KBM-7 (cell line): ENCODE results near the gene STK36.

Source experiments
- DNase-seq: peaks from one replicate; pipeline ENCODE4 v3.0.0-alpha.2; 2015
- in situ Hi-C: fragments of 300-500 bp; cut with MboI; formaldehyde crosslinking; loops from 2 replicates; pipeline ENCODE4 v1.14.3; 2020; ENCODE audit warnings: low sequenced_read_pairs, low pct_unique_long_range_greater_than_20kb, mixed read lengths

STK36 gene, protein sequence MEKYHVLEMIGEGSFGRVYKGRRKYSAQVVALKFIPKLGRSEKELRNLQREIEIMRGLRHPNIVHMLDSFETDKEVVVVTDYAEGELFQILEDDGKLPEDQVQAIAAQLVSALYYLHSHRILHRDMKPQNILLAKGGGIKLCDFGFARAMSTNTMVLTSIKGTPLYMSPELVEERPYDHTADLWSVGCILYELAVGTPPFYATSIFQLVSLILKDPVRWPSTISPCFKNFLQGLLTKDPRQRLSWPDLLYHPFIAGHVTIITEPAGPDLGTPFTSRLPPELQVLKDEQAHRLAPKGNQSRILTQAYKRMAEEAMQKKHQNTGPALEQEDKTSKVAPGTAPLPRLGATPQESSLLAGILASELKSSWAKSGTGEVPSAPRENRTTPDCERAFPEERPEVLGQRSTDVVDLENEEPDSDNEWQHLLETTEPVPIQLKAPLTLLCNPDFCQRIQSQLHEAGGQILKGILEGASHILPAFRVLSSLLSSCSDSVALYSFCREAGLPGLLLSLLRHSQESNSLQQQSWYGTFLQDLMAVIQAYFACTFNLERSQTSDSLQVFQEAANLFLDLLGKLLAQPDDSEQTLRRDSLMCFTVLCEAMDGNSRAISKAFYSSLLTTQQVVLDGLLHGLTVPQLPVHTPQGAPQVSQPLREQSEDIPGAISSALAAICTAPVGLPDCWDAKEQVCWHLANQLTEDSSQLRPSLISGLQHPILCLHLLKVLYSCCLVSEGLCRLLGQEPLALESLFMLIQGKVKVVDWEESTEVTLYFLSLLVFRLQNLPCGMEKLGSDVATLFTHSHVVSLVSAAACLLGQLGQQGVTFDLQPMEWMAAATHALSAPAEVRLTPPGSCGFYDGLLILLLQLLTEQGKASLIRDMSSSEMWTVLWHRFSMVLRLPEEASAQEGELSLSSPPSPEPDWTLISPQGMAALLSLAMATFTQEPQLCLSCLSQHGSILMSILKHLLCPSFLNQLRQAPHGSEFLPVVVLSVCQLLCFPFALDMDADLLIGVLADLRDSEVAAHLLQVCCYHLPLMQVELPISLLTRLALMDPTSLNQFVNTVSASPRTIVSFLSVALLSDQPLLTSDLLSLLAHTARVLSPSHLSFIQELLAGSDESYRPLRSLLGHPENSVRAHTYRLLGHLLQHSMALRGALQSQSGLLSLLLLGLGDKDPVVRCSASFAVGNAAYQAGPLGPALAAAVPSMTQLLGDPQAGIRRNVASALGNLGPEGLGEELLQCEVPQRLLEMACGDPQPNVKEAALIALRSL (N-terminal part only)

DNA sequence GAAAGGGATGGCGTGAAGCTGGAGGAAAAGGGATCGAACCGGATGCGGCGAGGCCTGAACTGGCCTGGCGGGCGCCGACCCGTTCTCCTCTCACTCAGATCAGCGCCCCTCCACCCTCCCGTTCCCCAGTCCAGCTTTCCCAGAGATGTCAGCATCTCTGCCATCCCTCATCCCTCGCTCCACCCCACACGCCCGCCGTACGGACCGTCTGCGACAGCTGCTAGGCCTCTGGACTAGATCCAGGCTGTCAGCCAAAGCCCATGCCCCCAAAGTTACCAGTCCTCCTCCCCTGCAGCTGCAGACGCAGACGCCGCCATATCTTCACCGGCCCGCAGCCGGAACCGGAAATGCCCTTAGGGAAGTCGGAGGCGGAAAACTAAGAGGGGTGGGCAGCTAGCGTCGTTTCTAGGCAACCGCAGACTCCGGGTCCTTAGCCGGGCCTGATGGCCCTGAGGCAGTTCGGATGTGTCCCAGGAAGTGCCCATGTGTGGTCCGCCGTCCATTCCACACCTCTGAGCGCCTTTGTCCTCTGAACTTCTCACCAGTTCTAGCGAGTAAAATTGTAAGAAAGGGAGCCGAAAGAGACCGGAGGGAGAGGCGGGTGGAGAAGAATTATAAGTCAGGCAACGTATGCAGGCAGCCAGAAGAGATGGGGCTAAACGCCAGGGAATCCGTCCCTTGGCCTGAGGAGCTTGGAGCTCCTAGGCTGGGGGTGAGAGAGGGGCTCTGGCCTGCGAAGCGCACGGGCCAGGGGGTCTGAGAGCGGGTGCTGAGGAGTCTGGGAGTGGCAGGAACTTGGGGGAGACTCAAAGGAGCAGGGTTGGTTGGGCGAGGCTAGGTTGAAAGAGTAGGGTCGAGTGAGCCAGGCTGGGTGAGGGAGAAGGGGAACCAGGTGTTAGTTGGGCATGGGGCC lies at the start of gene STK36, which contains the start of gene RNF25:
Gene STK36, plus strand, starts transcription at position 433 of the 913 bp plus-strand sequence. CDS start 744 bp downstream, outside the sequence.
Gene RNF25, minus strand, starts transcription at position 349 of the 913 bp plus-strand sequence. Its CDS starts 32 bp downstream, at position 317.
- peak; percentile 88 for DNase-seq
- in situ Hi-C loops: no loop called here

DNA sequence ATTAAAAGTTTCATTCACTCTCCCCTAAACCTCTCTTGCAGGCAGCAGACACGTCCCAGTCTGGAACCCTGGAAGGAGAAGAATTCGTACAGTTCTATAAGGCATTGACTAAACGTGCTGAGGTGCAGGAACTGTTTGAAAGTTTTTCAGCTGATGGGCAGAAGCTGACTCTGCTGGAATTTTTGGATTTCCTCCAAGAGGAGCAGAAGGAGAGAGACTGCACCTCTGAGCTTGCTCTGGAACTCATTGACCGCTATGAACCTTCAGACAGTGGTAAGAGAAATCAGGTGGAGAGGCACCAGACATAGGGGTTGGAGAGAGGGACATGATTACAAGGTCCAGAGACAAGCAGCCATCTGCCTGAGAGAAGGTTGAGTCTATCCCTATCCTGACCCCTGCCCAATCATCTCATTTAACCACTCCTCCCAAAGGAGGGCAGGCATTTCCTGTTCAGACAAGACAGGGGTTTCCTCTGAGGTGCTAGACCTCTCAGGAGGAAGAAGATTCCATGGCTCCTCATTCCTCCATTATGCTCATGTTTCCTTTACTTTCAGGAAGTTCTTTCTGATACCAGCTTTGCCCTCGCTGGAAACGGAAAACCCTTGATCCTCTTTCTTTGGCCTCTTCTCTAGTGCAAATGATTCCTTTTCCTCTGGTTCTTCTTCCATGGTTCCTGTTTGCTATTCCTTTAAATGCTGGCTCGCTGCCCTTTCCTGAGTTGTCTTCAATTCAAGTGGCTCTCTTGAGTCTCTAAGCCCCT lies 49.1 kb upstream of the STK36 start:
- in situ Hi-C loops: no loop called here
- DNase-seq: peak; percentile 27

DNA sequence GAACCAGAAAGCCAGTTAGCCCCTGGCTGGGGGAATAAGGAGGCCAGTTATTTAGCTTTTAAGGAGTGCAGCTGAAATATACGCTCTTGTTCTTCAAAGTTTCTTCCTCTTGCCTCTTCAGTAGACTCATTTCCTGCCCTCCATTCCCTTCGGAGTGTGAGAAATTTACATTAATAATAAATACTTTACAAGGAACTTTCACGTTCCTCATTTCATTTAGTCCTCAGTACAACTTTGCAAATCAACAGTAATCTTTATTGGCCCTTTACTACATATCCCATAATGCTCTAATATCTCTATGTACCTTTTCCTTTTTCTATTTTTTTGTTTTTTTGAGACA lies 48.5 kb upstream of the STK36 start:
- in situ Hi-C loops: no loop called here
- DNase-seq: no peak

DNA sequence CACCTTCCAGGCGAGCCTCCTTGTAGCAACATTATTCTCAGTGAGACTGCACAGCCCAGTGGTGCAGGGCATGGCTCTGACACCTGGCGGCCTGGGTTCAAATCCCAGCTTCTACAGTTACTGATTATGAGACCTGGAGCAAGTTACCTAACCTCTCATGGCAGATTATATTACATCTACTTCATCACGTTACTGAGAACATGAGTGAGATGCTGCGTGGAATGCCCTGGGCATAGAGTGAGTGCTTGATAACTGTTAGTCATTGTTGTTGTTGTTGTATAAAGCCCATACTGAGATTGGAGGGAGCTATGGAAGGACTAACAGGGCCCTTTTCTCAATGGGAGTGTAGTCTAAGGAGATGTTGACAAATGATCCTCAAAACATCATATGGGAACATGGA lies 45.5 kb upstream of the STK36 start:
- DNase-seq: no peak
- in situ Hi-C loops: no loop called here

DNA sequence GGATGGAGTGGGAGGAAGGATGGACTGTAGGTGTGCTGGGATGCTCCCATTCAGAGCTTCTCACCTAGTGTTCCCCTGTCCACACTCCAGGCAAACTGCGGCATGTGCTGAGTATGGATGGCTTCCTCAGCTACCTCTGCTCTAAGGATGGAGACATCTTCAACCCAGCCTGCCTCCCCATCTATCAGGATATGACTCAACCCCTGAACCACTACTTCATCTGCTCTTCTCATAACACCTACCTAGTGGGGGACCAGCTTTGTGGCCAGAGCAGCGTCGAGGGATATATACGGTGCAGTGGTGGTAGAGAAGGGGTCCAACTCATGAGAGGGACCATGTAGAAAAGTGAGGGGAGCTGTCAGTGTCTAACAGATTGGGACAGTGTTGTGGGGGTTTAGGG lies 43.9 kb upstream of the STK36 start:
- in situ Hi-C loops: no loop called here
- no peak for DNase-seq

DNA sequence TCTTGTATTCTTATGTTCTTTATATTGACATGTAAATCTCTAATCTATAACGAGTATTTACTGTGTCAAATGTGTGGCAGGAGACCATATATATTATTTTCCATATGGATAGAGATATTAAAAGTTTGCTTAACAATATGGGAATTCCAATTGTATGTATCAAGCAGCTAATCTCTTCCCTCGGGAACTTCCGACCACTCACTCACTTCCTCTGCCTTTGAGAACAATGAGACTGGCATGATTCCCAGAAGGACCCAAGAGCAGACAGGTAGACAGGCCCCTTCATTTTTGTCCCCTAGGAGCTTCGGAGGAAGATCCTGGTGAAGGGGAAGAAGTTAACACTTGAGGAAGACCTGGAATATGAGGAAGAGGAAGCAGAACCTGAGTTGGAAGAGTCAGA lies 40.0 kb upstream of the STK36 start:
- in situ Hi-C loops: no loop called here
- DNase-seq: no peak

DNA sequence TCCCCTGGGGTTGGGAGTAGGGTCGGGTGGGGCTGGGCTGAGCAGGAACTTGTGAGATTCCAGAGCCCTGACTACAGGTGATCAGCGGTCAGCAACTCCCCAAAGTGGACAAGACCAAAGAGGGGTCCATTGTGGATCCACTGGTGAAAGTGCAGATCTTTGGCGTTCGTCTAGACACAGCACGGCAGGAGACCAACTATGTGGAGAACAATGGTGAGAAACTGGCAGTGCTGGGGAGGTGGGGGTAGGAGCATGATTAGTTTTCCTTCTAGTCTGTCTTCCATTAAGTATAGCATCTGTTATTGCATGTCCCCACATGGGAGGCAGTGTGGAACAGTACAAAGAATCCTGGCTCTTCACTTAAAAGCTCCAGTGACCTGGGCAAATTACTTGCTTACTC lies 36.2 kb upstream of the STK36 start:
- DNase-seq: no peak
- in situ Hi-C loops: no loop called here

DNA sequence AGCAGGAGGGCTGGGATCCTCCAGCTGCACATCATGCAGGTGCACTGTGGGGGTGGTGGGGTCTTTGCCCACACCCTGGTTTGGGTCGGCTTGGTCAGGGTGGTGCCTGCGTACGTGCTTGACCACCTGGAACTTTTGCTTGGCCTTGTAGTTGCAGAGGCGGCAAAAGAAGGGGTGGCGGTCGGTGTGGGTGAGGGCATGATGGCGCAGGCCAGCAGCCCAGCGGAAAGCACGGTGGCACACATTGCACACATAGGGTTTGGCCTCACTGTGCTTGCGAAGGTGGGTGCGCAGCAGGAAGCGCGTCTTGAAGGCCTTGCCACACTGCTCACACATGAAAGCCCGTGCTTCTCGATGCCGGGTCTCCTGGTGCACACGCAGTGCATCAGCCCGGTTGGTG lies 33.5 kb upstream of the STK36 start:
- in situ Hi-C loops: no loop called here
- no peak for DNase-seq

DNA sequence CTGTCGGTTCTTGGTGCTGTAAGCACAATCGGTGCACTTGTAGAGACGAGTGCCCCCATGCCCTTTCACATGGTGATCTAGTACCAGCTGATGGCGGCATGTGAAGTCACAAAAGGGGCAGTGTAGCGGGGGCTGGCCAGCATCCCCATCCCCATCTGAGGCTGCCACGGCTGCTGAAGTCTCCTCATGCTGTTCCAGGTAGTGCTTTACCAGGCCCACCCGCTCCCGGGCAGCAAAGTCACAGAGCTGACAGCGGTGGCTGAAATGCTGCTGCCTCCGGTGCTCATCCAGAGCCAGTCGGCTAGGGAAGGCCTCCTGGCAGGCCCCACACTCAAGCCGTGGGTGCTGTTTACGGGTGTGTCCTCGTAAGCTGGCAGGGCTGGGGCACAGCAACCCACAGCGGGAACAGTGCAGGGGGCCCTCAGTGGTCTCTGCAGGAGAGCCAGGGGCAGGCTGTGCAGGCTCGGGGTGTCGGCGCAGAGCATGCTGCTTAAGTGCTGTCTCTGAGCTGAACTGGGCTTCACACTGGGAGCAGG lies 29.7 kb upstream of the STK36 start:
- DNase-seq: no peak
- in situ Hi-C loops: no loop called here

DNA sequence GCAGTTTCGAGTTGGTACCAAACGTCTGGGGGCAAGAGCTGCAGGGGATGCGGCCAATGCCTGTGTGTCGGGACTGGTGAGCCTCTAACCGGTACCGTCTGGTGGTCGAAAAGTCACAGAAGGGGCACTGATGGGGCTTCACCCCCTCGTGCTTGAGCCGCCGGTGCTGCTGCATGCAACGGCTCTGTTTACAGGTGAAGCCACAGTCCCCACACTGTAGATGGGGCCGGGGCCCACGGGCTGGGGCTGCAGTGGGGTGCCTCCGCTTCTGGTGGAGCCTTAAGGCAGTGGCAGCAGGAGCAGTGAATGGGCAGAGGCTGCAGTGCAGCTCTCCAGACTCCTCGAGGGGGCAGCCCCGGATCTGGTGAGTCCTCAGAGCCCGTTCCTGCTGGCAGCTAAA lies 29.1 kb upstream of the STK36 start:
- in situ Hi-C loops: no loop called here
- no peak for DNase-seq

DNA sequence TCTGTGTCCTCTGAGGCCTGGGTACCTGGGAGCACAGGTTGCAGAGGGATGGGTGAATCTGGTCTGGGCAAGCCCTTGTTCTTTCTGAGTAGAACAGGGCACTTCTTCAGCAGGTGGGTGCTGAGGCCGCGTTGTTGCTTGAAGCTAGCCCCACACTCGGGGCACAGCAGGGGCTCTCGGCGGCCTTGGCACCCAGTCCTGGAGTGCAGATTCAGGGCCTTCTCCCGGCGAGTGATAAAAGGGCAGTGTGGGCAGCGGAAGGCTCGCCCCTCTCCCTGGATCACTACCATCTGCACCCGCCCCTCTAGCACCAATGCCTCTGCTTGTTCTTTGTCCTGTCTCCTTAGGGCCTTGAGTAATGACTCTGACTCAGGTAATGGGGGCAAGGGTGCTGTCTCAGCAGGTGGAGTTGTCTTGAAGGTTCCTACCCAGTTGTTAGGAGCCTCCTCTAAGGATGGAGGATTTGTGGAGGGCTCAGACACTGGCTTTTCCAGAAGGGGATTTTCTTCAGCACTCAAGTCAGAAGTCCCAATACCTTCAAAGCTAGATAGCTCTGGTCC lies 28.1 kb upstream of the STK36 start:
- DNase-seq: no peak
- in situ Hi-C loops: no loop called here

DNA sequence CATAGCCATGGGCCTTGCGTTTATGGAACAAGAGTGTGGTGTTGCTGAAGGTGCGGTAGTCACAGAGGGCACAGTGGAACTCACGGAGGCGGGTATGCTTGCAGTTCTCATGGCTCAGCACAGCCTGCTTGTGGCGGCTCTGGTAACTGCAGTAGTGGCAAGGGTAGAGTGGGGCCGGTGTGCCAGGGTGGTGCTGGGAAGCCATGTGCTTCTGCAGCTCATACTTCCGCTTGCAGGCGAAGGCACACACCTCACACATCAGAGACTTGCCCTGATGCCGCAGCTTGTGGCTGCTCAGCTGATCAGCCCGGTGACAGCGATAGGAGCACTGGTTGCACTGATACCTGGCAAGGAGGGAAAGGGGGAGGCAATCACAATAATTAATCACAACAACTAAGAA lies 27.2 kb upstream of the STK36 start:
- DNase-seq: no peak
- in situ Hi-C loops: no loop called here

DNA sequence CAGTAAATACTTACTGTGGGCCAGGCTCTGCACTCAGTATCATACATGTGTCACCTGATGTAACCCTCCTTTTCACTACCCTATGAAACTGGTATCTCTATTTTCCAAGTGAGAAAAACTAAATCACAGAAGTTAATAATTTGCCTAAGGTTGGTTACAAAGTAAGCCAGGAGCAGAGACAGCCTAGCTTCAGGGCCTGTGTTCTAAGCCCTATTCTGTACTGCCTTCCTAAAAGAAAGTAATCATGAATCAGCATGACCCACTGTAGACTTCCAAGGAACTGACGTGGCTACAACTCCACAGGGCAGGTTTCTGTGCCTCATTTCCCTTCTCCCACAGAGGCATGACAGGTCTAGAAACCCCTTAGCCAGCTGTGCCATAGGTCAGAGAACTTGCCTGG lies 26.8 kb upstream of the STK36 start:
- in situ Hi-C loops: no loop called here
- no peak for DNase-seq

DNA sequence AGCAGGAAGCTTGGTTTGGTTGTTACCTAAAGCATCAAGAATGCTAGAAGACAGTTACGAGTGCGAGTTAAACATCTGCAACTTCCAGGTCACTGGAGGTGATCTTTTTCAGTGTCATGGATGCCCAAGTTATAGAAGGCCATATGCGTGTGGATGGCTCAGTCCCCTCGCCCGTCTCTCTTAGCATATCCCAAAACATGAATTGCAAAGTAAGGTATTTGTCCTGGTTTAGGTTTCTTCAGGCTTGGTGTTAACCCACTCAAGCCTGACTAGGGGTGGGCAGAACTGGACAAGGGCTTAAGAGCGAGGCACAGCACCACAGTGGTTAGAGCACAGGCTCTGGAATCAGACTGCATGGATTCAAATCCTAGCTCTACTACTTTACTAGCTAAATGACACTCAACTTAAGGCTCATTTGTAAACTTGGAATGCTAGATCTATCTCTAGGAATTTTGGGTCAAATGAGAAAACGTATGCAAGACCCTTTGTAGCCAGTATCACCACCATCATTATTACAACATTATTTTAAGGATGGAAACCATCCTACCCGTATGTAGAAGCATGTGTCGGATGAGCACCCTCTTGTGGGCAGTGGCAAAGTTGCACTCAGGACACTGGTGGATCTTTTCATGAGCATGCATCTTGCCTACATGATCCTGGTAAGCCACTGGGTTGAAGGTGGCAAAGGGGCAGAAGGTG lies 23.6 kb upstream of the STK36 start:
- DNase-seq: peak; percentile 73
- in situ Hi-C loops: no loop called here

DNA sequence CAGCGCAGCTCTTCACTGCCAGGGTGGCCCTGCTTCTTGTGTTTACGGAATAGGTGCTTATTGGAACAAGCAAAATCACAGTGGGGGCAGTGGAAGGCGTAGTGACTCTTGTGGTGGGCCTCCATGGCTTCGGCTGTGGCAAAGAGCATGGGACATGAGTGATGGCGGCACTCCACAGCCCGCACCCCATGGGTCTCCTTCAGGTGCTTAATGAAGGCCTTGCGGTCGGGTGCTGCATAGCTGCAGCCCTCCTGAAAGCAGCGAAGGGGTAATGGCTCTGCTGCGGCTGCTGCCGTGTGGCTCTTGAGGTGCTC lies 23.1 kb upstream of the STK36 start:
- in situ Hi-C loops: no loop called here
- no peak for DNase-seq

DNA sequence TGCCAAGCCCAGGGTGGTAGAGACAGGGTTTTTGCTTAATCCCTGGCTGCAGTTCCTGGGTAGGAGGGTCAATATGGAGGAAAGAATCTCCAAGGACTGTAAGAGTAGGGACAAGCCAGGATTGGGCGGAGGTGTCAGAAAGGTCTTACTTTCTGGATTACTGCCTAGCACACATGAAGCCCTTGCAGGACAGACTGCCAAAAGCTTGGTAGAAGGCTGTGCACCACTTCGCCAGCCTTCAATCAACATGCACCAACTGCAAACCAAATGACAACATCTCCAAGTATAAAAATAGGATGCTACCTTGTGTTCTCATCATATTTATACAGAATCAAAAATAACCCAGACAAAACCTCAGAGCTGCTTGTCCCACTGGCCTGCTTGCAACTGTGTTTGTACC lies 16.1 kb upstream of the STK36 start:
- DNase-seq: no peak
- in situ Hi-C loops: no loop called here

DNA sequence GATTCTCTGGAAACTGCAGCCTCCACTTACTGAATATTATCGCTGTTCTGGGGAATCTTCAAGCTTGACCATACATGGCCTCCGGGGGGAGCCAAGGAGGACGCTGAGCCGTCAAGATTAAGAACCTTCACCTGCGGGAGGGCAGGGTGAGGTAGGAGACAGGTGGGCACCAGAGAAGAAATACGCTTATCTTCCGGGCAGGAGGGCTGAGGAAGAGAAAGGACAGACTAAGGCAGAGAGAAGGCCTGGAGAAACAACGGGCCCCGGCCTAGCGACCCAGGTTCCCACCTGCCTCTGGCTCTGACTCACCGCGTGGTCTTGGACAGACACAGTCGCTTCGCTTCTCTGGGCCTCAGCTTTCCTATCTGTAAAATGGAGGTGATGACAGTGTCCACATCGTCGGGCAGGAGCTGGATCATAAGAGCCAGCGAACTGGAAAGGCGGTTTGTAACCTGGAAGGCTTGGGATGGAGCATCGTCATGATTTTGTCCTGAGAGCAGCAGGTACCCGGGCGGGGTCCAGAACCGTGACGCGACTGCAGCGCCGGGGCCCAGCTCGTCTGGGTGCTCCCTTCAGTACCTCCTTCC lies 13.1 kb upstream of the STK36 start:
- DNase-seq: peak; percentile 68
- in situ Hi-C loops: no loop called here
